ENCODE data around the gene OR4D5. TPM values are rescaled to one million over a fixed set of nuclear protein-coding genes. Genes with fewer than 3 reads are reported as not detected.

Gene OR4D5
- polyA plus RNA-seq (ENCODE audit: insufficient read length in 3 of 3), result not detected

- no peak for DNase-seq (ENCODE audit: low read depth in 3 of 3, low spot score in 2 of 3)
Observed at GRCh38 chr11:123939317-123939716, at the start of gene OR4D5. OR4D5 (plus strand) TSS chr11:123939617; CDS start chr11:123939617, 0 bp downstream.

GRCh38 chr11:123892031-123892430, 47.4 kb upstream of the OR4D5 start:
- DNase-seq (ENCODE audit: low read depth in 3 of 3, low spot score in 2 of 3), result no peak

- no peak for DNase-seq (ENCODE audit: low read depth in 3 of 3, low spot score in 2 of 3)
Observed at GRCh38 chr11:123899792-123900191, 39.6 kb upstream of the OR4D5 start.

- DNase-seq (ENCODE audit: low read depth in 3 of 3, low spot score in 2 of 3), result no peak
Observed at GRCh38 chr11:123901867-123902266, 37.5 kb upstream of the OR4D5 start, which contains the start of gene OR8D4. OR8D4 (plus strand) TSS chr11:123902167; CDS start chr11:123906432, 4,265 bp downstream.

- no peak for DNase-seq (ENCODE audit: low read depth in 3 of 3, low spot score in 2 of 3)
Observed at GRCh38 chr11:123903932-123904331, 35.5 kb upstream of the OR4D5 start.

- no peak for DNase-seq (ENCODE audit: low read depth in 3 of 3, low spot score in 2 of 3)
Observed at GRCh38 chr11:123904932-123905331, 34.5 kb upstream of the OR4D5 start.

- DNase-seq (ENCODE audit: low read depth in 3 of 3, low spot score in 2 of 3), result no peak
Observed at GRCh38 chr11:123905826-123906225, 33.6 kb upstream of the OR4D5 start.

GRCh38 chr11:123920943-123921342, 18.5 kb upstream of the OR4D5 start:
- DNase-seq (ENCODE audit: low read depth in 3 of 3, low spot score in 2 of 3), result no peak

- no peak for DNase-seq (ENCODE audit: low read depth in 3 of 3, low spot score in 2 of 3)
Observed at GRCh38 chr11:123924027-123924426, 15.4 kb upstream of the OR4D5 start.

GRCh38 chr11:123942413-123942812, 3.0 kb downstream of the OR4D5 start:
- no peak for DNase-seq (ENCODE audit: low read depth in 3 of 3, low spot score in 2 of 3)

- no peak for DNase-seq (ENCODE audit: low read depth in 3 of 3, low spot score in 2 of 3)
Observed at GRCh38 chr11:123943738-123944137, 4.3 kb downstream of the OR4D5 start, which contains the start of gene OR6T1. OR6T1 (minus strand) TSS chr11:123943838; CDS start chr11:123943838, 0 bp downstream.

- no peak for DNase-seq (ENCODE audit: low read depth in 3 of 3, low spot score in 2 of 3)
Observed at GRCh38 chr11:123945132-123945531, 5.7 kb downstream of the OR4D5 start.

- no peak for DNase-seq (ENCODE audit: low read depth in 3 of 3, low spot score in 2 of 3)
Observed at GRCh38 chr11:123956752-123957151, 17.3 kb downstream of the OR4D5 start.

GRCh38 chr11:123973816-123974215, 34.4 kb downstream of the OR4D5 start:
- no peak for DNase-seq (ENCODE audit: low read depth in 3 of 3, low spot score in 2 of 3)

GRCh38 chr11:123976770-123977560, 37.5 kb downstream of the OR4D5 start:
- no peak for DNase-seq (ENCODE audit: low read depth in 3 of 3, low spot score in 2 of 3)

GRCh38 chr11:123977731-123978347, 38.4 kb downstream of the OR4D5 start, which contains the start of gene OR10S1:
OR10S1 (minus strand) TSS chr11:123977781; CDS start chr11:123977664, 117 bp downstream.
- no peak for DNase-seq (ENCODE audit: low read depth in 3 of 3, low spot score in 2 of 3)

- no peak for DNase-seq (ENCODE audit: low read depth in 3 of 3, low spot score in 2 of 3)
Observed at GRCh38 chr11:123979311-123979710, 39.9 kb downstream of the OR4D5 start.

Other genes with a start within 250 kb of the OR4D5 start
- gene ZNF202, start 198.0 kb upstream of the OR4D5 start, polyA plus RNA-seq (ENCODE audit: insufficient read length in 3 of 3), result 10 to 100 TPM; 16.6 to 18.2 (median 16.6) TPM
- not detected for gene OR6X1, start 185.1 kb upstream of the OR4D5 start, polyA plus RNA-seq (ENCODE audit: insufficient read length in 3 of 3)
- not detected for gene OR6M1, start 133.3 kb upstream of the OR4D5 start, polyA plus RNA-seq (ENCODE audit: insufficient read length in 3 of 3)
- gene TMEM225, start 53.9 kb upstream of the OR4D5 start, polyA plus RNA-seq (ENCODE audit: insufficient read length in 3 of 3), result not detected
- not detected for gene OR8D4, start 37.5 kb upstream of the OR4D5 start, polyA plus RNA-seq (ENCODE audit: insufficient read length in 3 of 3)
- gene OR6T1, start 4.2 kb downstream of the OR4D5 start, polyA plus RNA-seq (ENCODE audit: insufficient read length in 3 of 3), result not detected
- not detected for gene OR10S1, start 38.2 kb downstream of the OR4D5 start, polyA plus RNA-seq (ENCODE audit: insufficient read length in 3 of 3)
- not detected for gene OR10G6, start 55.5 kb downstream of the OR4D5 start, polyA plus RNA-seq (ENCODE audit: insufficient read length in 3 of 3)
- not detected for gene OR10G4, start 73.4 kb downstream of the OR4D5 start, polyA plus RNA-seq (ENCODE audit: insufficient read length in 3 of 3)
- gene OR10G9, start 83.4 kb downstream of the OR4D5 start, polyA plus RNA-seq (ENCODE audit: insufficient read length in 3 of 3), result not detected
- gene OR10G8, start 87.2 kb downstream of the OR4D5 start, polyA plus RNA-seq (ENCODE audit: insufficient read length in 3 of 3), result not detected
- not detected for gene OR10G7, start 101.7 kb downstream of the OR4D5 start, polyA plus RNA-seq (ENCODE audit: insufficient read length in 3 of 3)
- gene VWA5A, start 175.8 kb downstream of the OR4D5 start, polyA plus RNA-seq (ENCODE audit: insufficient read length in 3 of 3), result 10 to 100 TPM; 14.6 to 17.1 (median 15.8) TPM
- not detected for gene OR10D3, start 243.7 kb downstream of the OR4D5 start, polyA plus RNA-seq (ENCODE audit: insufficient read length in 3 of 3)

All from right renal cortex interstitium (tissue), 3 donors.